Activated CD4-positive, CD25-positive, alpha-beta regulatory T cell (primary cell): ENCODE measurements around the gene MAP3K7.
A peak's percentile ranks its signal among the peaks of the same experiment; 100 is the strongest.

Source experiments
- DNase-seq, 4 experiments: peaks; one replicate each; lab custom pipeline; 2025; lab: John Stamatoyannopoulos, UW

MAP3K7 gene

GRCh38 chr6:90484385-90484784, 102.5 kb downstream of the MAP3K7 start:
- DNase-seq = no peak

- no peak for DNase-seq
Measured at GRCh38 chr6:90483956-90484355, 102.9 kb downstream of the MAP3K7 start.

GRCh38 chr6:90483116-90483839, 103.6 kb downstream of the MAP3K7 start:
- no peak for DNase-seq

DNA sequence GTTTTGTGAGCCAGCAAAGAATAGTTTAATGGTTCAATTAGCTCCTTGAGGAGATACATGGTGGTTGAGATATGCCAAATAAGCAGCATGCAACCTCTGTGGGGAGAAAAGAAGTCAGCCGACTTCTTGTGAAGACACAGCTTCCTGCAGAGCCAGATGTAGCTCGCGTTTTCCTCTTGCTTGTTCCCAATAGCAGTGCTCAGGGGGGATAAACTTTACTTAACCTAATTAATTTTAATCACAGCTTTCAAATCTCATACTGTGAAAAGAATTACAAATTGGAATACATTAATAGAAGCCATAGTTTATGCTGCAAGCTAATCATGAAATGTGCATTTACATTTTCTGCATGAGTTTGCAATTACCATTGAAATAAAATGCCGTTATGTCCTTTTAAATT, 106.2 kb downstream of the MAP3K7 start:
- DNase-seq = no peak

DNA sequence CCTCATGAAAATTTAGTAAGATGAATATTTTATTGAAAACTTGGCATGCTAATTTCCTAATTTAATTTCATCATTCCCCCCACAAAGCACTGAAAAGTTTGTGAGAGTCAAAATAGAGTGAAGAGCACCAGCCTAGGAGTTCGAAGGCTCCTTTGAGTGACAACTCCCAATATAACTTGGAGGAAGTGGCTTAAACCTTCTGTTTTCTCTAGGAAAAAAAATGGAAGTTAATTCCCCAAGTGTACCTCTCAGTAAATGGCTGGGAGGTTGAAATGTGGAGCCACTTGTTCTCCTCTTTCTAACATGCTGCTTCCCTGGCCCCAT, 107.3 kb downstream of the MAP3K7 start:
- DNase-seq = no peak

DNA sequence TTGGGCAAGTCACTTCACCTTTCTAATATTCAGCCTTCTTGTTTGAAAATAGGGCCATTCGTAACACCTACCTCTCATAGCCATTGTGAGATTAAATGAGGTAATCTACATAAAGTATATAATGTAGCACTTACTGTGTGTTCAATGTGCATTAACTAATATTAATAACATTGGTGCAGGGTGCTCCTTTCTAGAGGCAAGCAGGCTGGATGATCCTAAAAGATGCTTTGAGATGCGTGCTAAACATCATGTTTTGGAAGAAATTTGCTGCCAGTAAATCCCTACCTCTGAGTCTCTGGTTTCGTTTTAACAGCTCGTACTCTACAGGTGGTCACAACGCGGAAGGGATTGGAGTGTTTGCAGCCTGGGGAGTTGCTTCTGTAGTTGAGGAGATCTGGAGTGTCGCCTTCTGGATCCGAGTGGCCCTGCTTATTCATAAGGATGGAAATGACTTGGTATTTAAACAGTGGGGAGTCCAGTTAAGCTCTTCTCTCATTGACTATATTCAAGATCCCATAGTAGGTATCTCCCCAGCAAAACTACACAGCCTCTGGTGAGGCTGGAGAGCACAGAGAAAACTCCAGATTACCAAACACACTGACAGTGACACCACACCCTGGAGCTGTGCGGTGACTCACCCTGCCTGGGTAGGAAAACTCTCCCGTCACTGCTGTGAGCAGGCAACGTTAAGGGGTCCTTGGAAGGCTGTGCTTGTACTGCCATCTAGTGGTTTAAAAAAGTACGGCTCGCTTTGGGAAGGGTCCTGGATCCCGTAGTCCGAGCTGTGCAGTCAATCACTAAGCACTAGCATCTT, 107.9 kb downstream of the MAP3K7 start:
- DNase-seq = peak; percentile 44 to 56 (median 49)

DNA sequence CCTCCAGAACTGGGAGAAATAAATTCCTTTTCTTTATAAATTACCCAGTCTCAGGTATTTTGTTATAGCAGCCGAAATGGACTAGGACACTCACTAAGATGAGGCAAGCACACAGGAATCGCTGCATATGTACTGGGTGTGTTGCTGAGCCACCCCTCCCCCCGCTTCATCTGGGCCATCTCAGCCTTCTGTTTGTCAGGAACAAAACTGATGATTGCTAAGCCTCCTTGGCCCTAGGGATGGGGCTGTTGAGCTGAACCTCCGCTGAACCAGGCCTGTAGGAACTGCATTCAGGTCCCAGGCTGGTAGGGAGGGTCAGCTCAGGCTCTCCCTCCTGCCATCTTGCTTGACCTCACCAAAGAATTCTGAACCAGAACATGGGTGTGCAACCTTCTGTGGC, 108.6 kb downstream of the MAP3K7 start:
- no peak for DNase-seq

DNA sequence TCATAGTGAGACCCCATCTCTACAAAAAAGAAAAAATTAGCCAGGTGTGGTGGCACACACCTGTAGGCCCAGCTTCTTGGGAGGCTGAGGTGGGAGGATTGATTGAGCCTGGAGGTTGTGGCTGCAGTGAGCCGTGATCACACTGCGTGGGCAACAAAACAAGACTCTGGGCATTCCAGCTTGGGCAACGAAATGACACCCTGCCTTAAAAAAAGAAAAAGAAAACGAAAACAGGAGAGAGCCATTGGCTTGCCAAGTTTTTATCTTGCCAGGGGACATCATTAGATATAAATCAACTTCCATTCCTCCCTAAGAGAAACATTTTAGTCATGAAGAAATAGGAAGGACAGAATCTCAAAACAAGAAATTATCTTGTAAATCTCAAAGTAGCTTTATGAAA, 109.5 kb downstream of the MAP3K7 start:
- DNase-seq = no peak

DNA sequence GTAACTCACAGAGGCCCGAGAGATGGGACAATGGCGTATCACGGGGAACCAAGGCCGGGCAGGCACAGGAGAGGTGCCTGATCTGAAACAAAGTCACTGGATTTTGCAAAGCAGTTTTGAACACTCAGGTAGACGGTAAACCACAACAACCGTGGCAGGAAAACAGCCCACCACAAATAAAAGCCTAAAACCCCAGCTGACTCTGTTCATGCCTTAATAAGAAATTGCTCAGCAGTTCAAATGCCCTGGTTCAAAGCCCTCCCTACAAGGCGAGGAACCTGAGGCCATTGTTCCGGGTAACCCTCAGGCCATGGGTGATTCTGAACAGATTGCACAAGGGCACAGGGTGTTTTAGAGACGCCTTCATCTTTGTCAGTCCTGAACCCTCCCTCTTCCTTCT, 114.2 kb downstream of the MAP3K7 start:
- no peak for DNase-seq

DNA sequence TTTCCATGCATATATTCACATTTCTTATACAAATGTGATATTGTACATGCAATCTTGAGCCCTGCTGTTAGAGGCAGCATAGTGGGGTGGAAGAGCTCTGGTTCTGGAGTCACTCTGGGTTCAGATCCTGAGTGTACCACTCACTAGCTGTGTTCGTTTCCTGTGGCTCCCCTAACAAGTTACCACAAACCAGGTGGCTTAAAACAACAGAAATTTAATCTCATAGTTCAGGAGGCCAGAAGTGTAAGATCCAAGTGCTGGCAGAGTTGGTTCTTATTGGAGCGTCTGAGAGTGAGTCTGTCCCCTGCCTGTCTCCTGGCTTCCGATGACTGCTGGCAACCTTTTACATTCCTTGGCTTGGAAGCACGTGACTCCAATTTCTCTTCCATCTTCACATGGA, 115.6 kb downstream of the MAP3K7 start:
- no peak for DNase-seq

- DNase-seq = no peak
Measured at GRCh38 chr6:90469906-90470305, 117.0 kb downstream of the MAP3K7 start.

DNA sequence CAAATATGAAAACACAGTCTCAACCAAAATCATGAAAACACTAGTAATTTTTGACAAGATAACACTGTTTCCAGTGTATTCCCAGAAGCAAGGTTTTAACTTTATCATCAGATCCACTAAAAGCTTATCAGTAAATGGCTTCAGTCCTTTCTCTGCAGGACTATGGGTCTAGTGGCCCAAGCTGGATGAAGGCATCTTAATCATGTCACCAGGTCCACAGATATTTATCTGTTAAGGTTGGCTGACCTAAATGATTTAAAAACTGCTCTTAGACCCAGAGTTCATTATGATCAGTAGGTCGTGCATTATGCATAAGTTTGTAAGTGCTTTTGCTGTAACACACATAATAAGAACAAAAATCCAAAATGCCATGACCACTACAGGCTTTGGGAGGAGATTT, 118.0 kb downstream of the MAP3K7 start:
- no peak for DNase-seq

- DNase-seq = no peak
Measured at GRCh38 chr6:90468080-90468479, 118.8 kb downstream of the MAP3K7 start.

GRCh38 chr6:90467546-90467945, 119.3 kb downstream of the MAP3K7 start:
- no peak for DNase-seq

DNA sequence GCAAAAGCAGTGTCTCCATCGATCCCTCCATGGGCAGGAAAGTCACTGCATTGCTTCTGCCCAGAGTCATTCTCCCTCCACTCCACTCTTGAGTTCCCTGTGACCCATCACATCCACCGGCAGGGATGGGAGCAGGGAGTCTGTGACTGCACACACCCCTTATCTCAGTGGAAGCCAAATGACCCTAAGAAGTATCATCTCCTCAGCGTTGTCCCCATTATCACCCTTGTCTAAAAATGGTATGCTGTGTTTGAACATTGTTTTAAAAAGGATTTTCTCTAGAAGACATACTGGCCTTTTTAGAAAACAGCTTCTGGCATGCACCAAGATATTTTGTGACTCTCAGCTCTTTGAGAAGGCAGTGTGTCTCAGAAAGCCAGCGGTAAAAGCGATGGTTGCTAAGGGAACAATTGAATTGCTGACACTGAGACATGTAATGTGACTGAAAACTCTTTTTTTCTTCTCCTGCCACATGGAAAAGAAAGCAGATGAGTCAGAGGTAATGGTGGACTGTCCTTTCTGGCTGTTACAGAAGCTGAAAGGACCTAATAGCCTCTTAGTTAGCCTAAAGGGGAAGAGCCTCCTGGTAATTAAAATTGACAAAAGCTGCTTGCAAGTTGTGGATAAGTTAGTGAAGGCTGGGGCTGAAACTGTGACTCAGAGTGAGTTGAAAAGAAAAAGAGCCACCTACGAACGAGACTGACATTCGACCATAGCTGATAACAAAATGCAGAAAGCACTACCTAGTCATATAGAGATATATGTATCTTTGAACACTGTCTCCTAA, 120.5 kb downstream of the MAP3K7 start:
- no peak for DNase-seq

- no peak for DNase-seq
Measured at GRCh38 chr6:90465686-90466085, 121.2 kb downstream of the MAP3K7 start.

DNA sequence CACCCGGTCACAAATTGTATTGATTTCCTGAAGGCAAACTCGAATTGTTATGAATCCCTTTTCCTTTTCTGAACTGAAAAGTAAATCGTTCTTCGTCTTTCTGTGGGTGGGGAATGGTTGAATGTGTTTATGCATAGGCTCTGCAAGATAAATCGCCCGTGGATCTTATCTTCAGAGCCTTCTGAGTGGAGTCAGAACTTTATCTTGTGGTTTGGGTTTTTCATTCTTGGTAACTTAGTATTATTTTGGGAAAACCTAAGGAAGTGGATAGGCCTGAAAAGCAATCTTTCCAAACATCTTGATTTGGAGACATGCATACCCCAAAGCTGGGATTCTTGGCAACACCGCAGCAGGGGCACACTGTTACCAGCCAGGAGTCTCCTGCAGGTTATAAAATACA, 122.4 kb downstream of the MAP3K7 start:
- no peak for DNase-seq

DNA sequence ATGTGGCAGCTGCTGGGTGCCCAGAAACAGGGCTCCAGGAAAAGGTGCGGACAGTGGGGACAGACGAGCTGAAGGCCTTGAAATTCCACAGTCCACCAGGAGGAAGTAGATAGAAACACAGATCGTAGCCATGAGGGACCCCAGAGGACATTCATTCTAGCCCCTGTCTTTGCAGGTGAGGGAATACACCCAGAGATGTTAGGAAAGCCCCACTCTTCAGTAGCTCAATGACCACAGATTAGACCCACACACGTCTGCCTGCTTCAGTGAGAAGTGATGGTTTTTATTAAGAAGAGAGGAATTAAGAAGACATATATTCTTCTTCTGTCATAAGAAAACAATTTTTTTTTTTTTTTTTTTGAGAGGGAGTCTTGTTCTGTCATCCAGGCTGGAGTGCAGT, 123.0 kb downstream of the MAP3K7 start:
- DNase-seq = no peak
